AG04449 (cell line): ENCODE data around the gene EDARADD.

Experiments
- CTCF ChIA-PET: fragments of 350-600 bp; formaldehyde crosslinking; extraction: SDS; loops from one replicate; lab custom pipeline; 2021; ENCODE audit warnings: antibody characterized with exemption; lab: Yijun Ruan, JAX
- POLR2A ChIA-PET: fragments of 400-600, 350-600 bp; formaldehyde crosslinking; extraction: SDS; loops from one replicate; lab custom pipeline; 2020; ENCODE audit warnings: antibody characterized with exemption, inconsistent platforms; lab: Yijun Ruan, JAX
- DNase-seq: peaks from one replicate; pipeline ENCODE4 v3.0.0-alpha.2; 2010; ENCODE audit warnings: low read depth, low spot score
- H3K4me3 ChIP-seq: 2 replicates; pipeline ENCODE4 v1.5.1; 2011; ENCODE audit warnings: low read depth, mild to moderate bottlenecking, control low read depth, low read length
- TF ChIP-seq, protein P1 (sequence below): IDR thresholded peaks from one replicate; pipeline ENCODE4 v1.5.1; 2011; ENCODE audit warnings: mild to moderate bottlenecking, moderate library complexity, low read length, control low read depth, inconsistent platforms; ENCODE audit not compliant: insufficient read depth; ENCODE audit errors: missing control alignments

EDARADD gene

DNA sequence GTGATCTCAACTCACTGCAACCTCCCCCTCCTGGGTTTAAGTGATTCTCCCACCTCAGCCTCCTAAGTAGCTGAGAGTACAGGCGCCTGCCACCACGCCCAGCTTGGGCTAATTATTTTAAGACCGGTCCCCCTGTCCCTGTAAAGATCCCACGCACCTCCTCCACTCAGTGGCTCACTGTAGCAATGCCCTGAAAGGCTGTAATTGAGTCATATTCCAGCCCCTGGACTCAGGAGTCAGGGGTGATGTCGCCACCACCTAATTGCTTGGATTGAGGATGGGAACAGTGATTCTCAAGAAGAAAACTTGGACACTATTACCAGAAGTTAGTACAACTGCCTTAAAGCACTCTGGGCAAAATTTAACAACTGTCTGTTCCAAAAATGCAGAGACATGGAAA lies 3.1 kb upstream of the EDARADD start:
- ChIA-PET CTCF (no interaction called here), POLR2A (no interaction called here)
- H3K4me3 ChIP-seq, result no peak overlapping the region
- DNase-seq, result no peak
- TF ChIP-seq, protein P1, sequence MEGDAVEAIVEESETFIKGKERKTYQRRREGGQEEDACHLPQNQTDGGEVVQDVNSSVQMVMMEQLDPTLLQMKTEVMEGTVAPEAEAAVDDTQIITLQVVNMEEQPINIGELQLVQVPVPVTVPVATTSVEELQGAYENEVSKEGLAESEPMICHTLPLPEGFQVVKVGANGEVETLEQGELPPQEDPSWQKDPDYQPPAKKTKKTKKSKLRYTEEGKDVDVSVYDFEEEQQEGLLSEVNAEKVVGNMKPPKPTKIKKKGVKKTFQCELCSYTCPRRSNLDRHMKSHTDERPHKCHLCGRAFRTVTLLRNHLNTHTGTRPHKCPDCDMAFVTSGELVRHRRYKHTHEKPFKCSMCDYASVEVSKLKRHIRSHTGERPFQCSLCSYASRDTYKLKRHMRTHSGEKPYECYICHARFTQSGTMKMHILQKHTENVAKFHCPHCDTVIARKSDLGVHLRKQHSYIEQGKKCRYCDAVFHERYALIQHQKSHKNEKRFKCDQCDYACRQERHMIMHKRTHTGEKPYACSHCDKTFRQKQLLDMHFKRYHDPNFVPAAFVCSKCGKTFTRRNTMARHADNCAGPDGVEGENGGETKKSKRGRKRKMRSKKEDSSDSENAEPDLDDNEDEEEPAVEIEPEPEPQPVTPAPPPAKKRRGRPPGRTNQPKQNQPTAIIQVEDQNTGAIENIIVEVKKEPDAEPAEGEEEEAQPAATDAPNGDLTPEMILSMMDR, result no peak

DNA sequence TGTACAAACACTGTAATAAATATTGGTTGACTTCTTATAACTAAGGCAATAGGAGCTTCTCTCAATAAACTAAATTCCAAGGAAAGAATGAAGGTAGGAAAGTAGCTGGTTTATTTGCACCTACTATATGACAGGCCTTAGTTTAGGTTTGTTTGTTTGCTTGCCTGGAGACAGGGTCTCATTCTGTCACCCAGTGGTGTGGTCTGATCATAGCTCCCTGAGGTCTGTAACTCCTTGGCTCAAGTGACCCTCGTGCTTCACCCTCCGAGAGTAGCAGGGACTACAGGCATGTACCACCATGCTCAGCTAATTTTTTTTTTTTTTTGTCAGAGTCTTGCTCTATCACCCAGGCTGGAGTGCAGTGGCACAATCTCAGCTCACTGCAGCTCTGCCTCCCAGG lies 1.9 kb upstream of the EDARADD start:
- H3K4me3 ChIP-seq, result no peak overlapping the region
- TF ChIP-seq, protein P1, result no peak
- CTCF ChIA-PET, result no interaction called here
- POLR2A ChIA-PET, result no interaction called here
- DNase-seq, result no peak

DNA sequence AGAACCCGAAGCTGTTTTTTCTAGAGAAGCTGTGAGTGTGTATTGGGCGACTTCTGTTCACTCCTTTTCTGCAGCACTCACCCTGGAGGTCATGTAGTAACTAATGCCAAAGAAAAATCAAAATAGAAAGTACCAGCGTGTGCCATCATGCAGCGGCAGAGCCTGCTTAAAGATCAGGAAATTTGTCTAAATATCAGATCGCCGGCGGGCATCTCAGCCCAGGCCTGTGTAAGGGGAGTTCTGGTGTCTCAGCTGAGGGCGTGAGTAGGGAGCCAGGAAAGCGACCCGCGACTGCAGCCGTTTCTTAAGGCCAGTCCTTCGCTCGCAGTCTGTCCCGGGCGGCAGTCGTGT lies 768 bp downstream of the EDARADD start:
- ChIA-PET POLR2A (no interaction called here), CTCF (interaction anchor here (0.9 kb wide), 1 partner anchor 58 kb away, joined by 3 read pairs; no protein-coding TSS in a partner anchor)
- TF ChIP-seq, protein P1, result no peak
- peak overlapping the region; percentile 63 for H3K4me3 ChIP-seq
- DNase-seq, result no peak

DNA sequence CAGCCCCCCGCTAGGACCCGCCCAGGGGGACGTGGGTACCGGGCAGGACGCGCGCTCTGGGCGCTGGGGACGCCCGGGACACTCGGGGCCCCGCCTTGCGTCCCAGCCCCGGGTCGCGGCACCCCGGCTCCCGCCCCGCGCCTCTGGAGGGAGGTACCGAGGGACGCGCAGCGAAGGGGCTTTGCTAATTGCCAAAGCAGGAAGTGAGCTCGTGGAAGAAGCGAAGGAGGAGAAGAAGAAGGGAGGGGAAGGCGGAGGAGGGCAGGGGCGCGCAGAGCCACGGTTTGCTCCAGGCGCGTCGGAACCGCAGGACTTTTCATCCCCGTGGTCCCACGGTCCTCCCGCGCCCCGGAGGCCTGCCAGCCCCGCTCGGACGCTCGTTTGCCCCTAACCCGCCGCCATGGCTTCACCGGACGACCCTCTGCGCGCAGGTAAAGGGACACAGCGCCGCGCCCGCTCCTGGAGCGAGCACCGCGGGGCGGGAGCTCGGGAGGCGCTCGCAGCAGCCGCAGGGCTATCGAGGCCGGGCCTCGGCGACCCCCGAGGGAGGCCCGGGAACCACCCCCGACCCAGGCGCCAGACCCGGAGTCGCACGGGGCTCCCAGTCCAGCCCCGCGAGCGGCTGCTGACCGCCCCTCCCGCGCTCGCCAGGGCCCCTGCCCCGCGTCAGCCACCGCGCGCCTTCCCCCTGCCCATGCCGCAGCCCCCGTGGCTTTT lies 1.3 kb downstream of the EDARADD start:
- H3K4me3 ChIP-seq, result peak overlapping the region; percentile 63
- ChIA-PET CTCF (interaction anchor here (0.9 kb wide), 1 partner anchor 57 kb away, joined by 3 read pairs; no protein-coding TSS in a partner anchor), POLR2A (no interaction called here)
- DNase-seq, result no peak
- TF ChIP-seq, protein P1, result no peak

DNA sequence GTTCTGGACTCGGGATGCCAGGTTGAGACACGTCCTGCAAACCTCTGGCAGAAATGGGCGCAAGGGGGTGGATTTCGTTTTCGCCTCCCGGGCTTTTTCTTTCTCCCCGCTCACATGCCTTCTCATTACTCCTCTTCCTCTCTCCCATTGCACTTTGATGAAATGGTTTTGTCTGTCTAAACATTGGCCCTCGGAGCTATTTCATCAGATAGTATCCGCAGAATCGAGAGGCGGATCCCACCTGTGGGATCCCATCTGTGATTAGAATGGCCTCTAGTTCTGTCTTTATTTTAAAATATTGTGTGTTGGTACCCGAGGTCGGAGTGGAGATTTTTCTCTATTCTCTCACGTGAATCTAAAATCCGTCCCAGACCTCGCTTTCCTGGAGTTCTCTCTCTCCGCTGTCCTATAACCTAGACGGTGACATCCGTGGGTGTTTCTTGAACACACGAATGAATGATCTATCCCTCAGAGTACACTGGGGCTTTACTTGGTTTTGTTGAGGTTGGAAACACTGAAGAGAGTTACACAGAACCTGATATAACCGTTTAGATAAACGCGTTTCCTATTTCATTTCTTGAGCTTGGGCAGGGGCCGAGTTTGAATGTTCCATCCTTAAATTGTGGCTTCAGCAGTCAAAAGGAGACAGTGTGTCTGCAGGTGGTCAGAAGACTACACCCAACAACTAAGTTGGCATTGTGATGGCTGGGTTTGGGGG lies 2.0 kb downstream of the EDARADD start:
- H3K4me3 ChIP-seq, result peak overlapping the region; percentile 63
- TF ChIP-seq, protein P1, result no peak
- CTCF ChIA-PET, result interaction anchor here (1.8 kb wide), 1 partner anchor 19 kb away, joined by 4 read pairs; no protein-coding TSS in a partner anchor
- POLR2A ChIA-PET, result no interaction called here
- DNase-seq, result no peak

DNA sequence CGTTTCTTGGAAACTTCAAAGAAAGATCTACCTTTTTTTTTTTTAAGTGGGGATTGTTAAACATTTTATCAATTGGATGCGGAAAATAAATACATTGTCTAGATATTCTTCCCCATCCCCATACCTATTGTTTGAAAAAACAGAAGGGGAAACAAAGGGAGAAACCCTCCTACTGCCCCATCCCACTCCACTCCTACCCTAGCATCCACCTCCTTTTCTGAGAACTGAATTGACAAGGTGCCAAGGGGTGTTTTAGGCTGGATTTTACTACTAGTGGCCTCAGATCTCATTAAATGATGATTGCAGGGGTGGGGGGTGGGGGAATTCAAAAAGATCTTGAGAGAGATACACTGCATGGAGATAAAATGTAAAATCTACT lies 2.6 kb downstream of the EDARADD start:
- DNase-seq, result no peak
- POLR2A ChIA-PET, result no interaction called here
- CTCF ChIA-PET, result interaction anchor here (1.8 kb wide), 1 partner anchor 19 kb away, joined by 4 read pairs; no protein-coding TSS in a partner anchor
- no peak overlapping the region for H3K4me3 ChIP-seq
- TF ChIP-seq, protein P1, result no peak
